GM23338 (cell line): ENCODE results near the gene MIB2. TPM values are rescaled to one million over a fixed set of nuclear protein-coding genes. Genes with fewer than 3 reads are reported as not detected.

Experiments used
- ATAC-seq: fragments of 200-7000 bp; cut with Tn5 transposase; 3 replicates; pipeline ENCODE4 v1.9.1; 2020
- DNase-seq: peaks from one replicate; pipeline ENCODE4 v3.0.0-alpha.2; 2015; ENCODE audit warnings: low spot score
- H2AFZ ChIP-seq: fragments of 200-600 bp; sonication (generic); 2 replicates; pipeline ENCODE4 v1.8.0; 2016; ENCODE audit warnings: antibody characterized with exemption, mild to moderate bottlenecking, moderate library complexity
- H3F3A ChIP-seq: fragments of 200-600 bp; sonication (generic); replicated peaks from 2 replicates; pipeline ENCODE4 v1.8.0; 2017; ENCODE audit warnings: antibody characterized with exemption, mixed run types, low read depth
- H3K27ac ChIP-seq: fragments of 200-600 bp; sonication (generic); 2 replicates; pipeline ENCODE4 v1.6.1; 2016; ENCODE audit warnings: low read depth
- H3K27me3 ChIP-seq: fragments of 200-600 bp; sonication (generic); 2 replicates; pipeline ENCODE4 v1.8.0; 2016; ENCODE audit warnings: mild to moderate bottlenecking, mixed run types, moderate library complexity; ENCODE audit not compliant: insufficient read depth
- H3K36me3 ChIP-seq: fragments of 200-600 bp; sonication (generic); 2 replicates; pipeline ENCODE4 v1.8.0; 2016; ENCODE audit warnings: mild to moderate bottlenecking; ENCODE audit not compliant: insufficient read depth
- H3K4me1 ChIP-seq: fragments of 200-600 bp; sonication (generic); 2 replicates; pipeline ENCODE4 v1.8.0; 2016; ENCODE audit warnings: mild to moderate bottlenecking, moderate library complexity; ENCODE audit not compliant: insufficient read depth
- H3K4me2 ChIP-seq: fragments of 200-600 bp; sonication (generic); 2 replicates; pipeline ENCODE4 v1.7.1; 2017; ENCODE audit warnings: mixed run types
- H3K4me3 ChIP-seq: fragments of 200-600 bp; sonication (generic); 2 replicates; pipeline ENCODE4 v1.6.1; 2016; ENCODE audit warnings: mixed run types
- H3K79me2 ChIP-seq: fragments of 200-600 bp; sonication (generic); replicated peaks from 2 replicates; pipeline ENCODE4 v1.8.0; 2017; ENCODE audit warnings: mild to moderate bottlenecking; ENCODE audit not compliant: insufficient read depth
- H3K9me2 ChIP-seq: fragments of 200-600 bp; sonication (generic); 2 replicates; pipeline ENCODE4 v1.8.0; 2017; ENCODE audit not compliant: insufficient read depth
- H4K20me1 ChIP-seq: fragments of 200-600 bp; sonication (generic); replicated peaks from 2 replicates; pipeline ENCODE4 v1.8.0; 2017; ENCODE audit warnings: mild to moderate bottlenecking; ENCODE audit not compliant: insufficient read depth
- H3K27ac Mint-ChIP-seq: 2 replicates; pipeline ENCODE4 v1.8.0; 2020; ENCODE audit warnings: inconsistent platforms, mild to moderate bottlenecking, moderate library complexity, mixed read lengths
- H3K27me3 Mint-ChIP-seq: 3 replicates; pipeline ENCODE4 v1.8.0; 2022; ENCODE audit warnings: low read depth, mild to moderate bottlenecking, moderate library complexity, mixed read lengths, inconsistent platforms; ENCODE audit not compliant: insufficient read depth, poor library complexity
- H3K36me3 Mint-ChIP-seq: 3 replicates; pipeline ENCODE4 v1.8.0; 2021; ENCODE audit warnings: low read depth, mild to moderate bottlenecking, inconsistent platforms, moderate library complexity, mixed read lengths
- H3K4me1 Mint-ChIP-seq: 3 replicates; pipeline ENCODE4 v1.8.0; 2020; ENCODE audit warnings: mild to moderate bottlenecking, inconsistent platforms, mixed read lengths
- H3K4me3 Mint-ChIP-seq: 3 replicates; pipeline ENCODE4 v1.8.0; 2021; ENCODE audit warnings: moderate library complexity, mild to moderate bottlenecking, inconsistent platforms, mixed read lengths
- H3K9me3 Mint-ChIP-seq: 3 replicates; pipeline ENCODE4 v1.8.0; 2020; ENCODE audit warnings: moderate library complexity, mild to moderate bottlenecking, inconsistent platforms, mixed read lengths
- CREB1 ChIP-seq: fragments of 250-450 bp; sonication (Bioruptor Pico); IDR thresholded peaks from 2 replicates; pipeline ENCODE4 v1.5.0; 2020; ENCODE audit warnings: low read depth, mild to moderate bottlenecking, moderate library complexity
- EZH2 ChIP-seq: fragments of 200-600 bp; sonication (generic); IDR thresholded peaks from one replicate; pipeline ENCODE4 v1.8.0; 2017; ENCODE audit warnings: antibody characterized with exemption, mild to moderate bottlenecking, low read depth; ENCODE audit not compliant: unreplicated experiment
- EZH2phosphoT487 ChIP-seq: fragments of 200-600 bp; sonication (generic); IDR thresholded peaks from one replicate; pipeline ENCODE4 v1.8.1; 2018; ENCODE audit warnings: antibody characterized with exemption; ENCODE audit not compliant: unreplicated experiment
- JUNB ChIP-seq: IDR thresholded peaks from one replicate; pipeline ENCODE4 v1.6.1; 2016; ENCODE audit warnings: antibody characterized with exemption; ENCODE audit not compliant: unreplicated experiment
- NANOG ChIP-seq: IDR thresholded peaks from 2 replicates; pipeline ENCODE4 v1.6.1; 2016; ENCODE audit warnings: antibody characterized with exemption, borderline replicate concordance
- POLR2AphosphoS5 ChIP-seq: IDR thresholded peaks from 2 replicates; pipeline ENCODE4 v1.6.1; 2016; ENCODE audit warnings: antibody characterized with exemption, low read depth
- STAT1 ChIP-seq: IDR thresholded peaks from one replicate; pipeline ENCODE4 v1.6.1; 2016; ENCODE audit warnings: antibody characterized with exemption; ENCODE audit not compliant: unreplicated experiment
- ZNF114 ChIP-seq: fragments of 250-450 bp; sonication (Bioruptor Pico); IDR thresholded peaks from 2 replicates; pipeline ENCODE4 v1.5.0; 2020; ENCODE audit warnings: mild to moderate bottlenecking, moderate library complexity
- ZNF331 ChIP-seq: fragments of 250-450 bp; sonication (Bioruptor Pico); IDR thresholded peaks from 2 replicates; pipeline ENCODE4 v1.5.0; 2020; ENCODE audit warnings: low read depth, mild to moderate bottlenecking, moderate library complexity
- polyA plus RNA-seq: library from polyadenylated mRNA; unstranded; fragments of >200 nt; fragmentation: Nextera tagmentation; extraction: Ambion mirVana; gene quantifications from 2 replicates; pipeline ENCODE4 v1.2.1, GENCODE V29; 2016
- total RNA-seq: library from RNA; depleted of rRNA; stranded (reverse); fragments of >200 nt; shearing (Covaris generic); gene quantifications from 2 replicates; pipeline ENCODE4 v1.2.3, GENCODE V29; 2014
- TF ChIP-seq, protein P1 (sequence below): IDR thresholded peaks from one replicate; pipeline ENCODE4 v1.6.1; 2018; ENCODE audit warnings: antibody characterized with exemption; ENCODE audit not compliant: unreplicated experiment
- TF ChIP-seq, protein P2 (sequence below): IDR thresholded peaks from 2 replicates; pipeline ENCODE4 v1.6.1; 2016; ENCODE audit warnings: antibody characterized with exemption
- TF ChIP-seq, protein P3 (sequence below), 2 experiments: fragments of 200-600 bp in 1 of 2; sonication (generic) in 1 of 2; conservative IDR thresholded peaks; 2 replicates each; pipeline versions ENCODE4 v1.5.1 to v1.6.1; 2016 to 2017; ENCODE audit warnings: antibody characterized with exemption in 2 of 2, low read depth in 2 of 2, mild to moderate bottlenecking in 2 of 2, moderate library complexity in 1 of 2

Gene MIB2
- total and polyA plus RNA-seq, 2 experiments from 2014 or later: 82.6 to 104 TPM

DNA sequence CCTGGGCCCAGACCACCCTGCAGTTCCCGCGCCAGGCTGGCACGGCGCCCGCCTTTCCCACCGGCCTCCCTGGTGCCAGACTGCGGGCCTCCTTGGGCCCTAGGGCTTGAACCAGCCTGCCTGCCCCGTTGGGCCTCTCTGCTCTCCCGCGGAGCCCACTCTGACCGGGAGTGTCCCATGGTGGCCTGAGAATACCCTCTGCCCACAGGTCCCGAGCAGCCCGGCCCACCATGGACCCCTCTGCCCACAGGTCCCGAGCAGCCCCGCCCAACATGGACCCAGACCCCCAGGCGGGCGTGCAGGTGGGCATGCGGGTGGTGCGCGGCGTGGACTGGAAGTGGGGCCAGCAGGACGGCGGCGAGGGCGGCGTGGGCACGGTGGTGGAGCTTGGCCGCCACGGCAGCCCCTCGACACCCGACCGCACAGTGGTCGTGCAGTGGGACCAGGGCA is 7.9 kb downstream of the MIB2 start (continued):
- TF ChIP-seq, protein P1, sequence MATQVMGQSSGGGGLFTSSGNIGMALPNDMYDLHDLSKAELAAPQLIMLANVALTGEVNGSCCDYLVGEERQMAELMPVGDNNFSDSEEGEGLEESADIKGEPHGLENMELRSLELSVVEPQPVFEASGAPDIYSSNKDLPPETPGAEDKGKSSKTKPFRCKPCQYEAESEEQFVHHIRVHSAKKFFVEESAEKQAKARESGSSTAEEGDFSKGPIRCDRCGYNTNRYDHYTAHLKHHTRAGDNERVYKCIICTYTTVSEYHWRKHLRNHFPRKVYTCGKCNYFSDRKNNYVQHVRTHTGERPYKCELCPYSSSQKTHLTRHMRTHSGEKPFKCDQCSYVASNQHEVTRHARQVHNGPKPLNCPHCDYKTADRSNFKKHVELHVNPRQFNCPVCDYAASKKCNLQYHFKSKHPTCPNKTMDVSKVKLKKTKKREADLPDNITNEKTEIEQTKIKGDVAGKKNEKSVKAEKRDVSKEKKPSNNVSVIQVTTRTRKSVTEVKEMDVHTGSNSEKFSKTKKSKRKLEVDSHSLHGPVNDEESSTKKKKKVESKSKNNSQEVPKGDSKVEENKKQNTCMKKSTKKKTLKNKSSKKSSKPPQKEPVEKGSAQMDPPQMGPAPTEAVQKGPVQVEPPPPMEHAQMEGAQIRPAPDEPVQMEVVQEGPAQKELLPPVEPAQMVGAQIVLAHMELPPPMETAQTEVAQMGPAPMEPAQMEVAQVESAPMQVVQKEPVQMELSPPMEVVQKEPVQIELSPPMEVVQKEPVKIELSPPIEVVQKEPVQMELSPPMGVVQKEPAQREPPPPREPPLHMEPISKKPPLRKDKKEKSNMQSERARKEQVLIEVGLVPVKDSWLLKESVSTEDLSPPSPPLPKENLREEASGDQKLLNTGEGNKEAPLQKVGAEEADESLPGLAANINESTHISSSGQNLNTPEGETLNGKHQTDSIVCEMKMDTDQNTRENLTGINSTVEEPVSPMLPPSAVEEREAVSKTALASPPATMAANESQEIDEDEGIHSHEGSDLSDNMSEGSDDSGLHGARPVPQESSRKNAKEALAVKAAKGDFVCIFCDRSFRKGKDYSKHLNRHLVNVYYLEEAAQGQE: no peak
- TF ChIP-seq ZNF114 (CRISPR knock-in tag) (no peak), EZH2phosphoT487 (no peak), ZNF331 (CRISPR knock-in tag) (no peak), POLR2AphosphoS5 (no peak), NANOG (no peak), CREB1 (CRISPR knock-in tag) (no peak), STAT1 (no peak), JUNB (no peak), EZH2 (no peak)
- TF ChIP-seq, protein P2, sequence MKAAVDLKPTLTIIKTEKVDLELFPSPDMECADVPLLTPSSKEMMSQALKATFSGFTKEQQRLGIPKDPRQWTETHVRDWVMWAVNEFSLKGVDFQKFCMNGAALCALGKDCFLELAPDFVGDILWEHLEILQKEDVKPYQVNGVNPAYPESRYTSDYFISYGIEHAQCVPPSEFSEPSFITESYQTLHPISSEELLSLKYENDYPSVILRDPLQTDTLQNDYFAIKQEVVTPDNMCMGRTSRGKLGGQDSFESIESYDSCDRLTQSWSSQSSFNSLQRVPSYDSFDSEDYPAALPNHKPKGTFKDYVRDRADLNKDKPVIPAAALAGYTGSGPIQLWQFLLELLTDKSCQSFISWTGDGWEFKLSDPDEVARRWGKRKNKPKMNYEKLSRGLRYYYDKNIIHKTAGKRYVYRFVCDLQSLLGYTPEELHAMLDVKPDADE: no peak

DNA sequence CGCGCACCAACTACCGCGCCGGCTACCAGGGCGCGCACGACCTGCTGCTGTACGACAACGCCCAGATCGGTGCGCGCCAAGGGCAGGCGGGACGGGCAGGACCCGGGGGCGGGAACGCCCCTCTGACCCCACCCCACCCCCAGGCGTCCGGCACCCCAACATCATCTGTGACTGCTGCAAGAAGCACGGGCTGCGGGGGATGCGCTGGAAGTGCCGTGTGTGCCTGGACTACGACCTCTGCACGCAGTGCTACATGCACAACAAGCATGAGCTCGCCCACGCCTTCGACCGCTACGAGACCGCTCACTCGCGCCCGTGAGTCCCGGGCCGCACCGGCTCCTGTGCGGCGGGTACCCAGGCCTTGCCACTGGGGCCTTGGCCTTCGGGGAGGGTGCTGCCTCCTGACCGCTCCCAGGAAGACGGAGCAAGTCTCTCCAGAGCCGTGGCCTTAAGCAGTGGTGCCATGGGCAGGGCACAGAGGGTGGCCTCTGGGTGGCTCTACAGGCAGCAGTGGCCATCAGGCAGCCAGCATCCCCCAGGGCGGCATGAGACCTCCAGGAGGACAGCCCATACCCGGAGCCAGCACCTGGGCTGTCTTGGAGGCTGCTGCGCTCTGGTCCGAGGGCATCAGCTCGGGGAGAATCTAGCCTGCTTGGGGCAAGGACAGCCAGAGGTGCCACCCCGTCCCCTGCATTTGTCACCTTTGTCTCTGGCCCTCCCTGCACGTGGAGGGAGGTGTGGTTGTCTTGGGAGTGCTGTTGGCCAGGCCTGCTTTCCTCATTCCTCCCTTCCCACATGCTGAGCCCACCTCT is 8.5 kb downstream of the MIB2 start:
- no peak for DNase-seq
- Histone ChIP-seq H3K79me2 (no peaks in the 10 kb centered on the region), H3K27ac (no peak overlapping the region), H4K20me1 (no peaks in the 10 kb centered on the region), H3K4me2 (no peak overlapping the region), H3K4me3 (no peak overlapping the region), H3K27me3 (no peaks in the 10 kb centered on the region), H3K36me3 (no peaks in the 10 kb centered on the region), H3K4me1 (no peaks in the 10 kb centered on the region), H3K9me2 (no peaks in the 10 kb centered on the region), H3F3A (0 out of 2 replicates have a peak, but pooled peaks cover 3% of the 10 kb centered on the region), H2AFZ (no peak overlapping the region)
- Mint-ChIP-seq H3K27ac (no peak overlapping the region), H3K4me3 (no peak overlapping the region), H3K9me3 (no peaks in the 10 kb centered on the region; the same call in 2 of the 3 replicates), H3K36me3 (no peaks in the 10 kb centered on the region), H3K27me3 (peaks cover 11% of the 10 kb centered on the region), H3K4me1 (no peaks in the 10 kb centered on the region; the same call in 2 of the 3 replicates)
- no peak for ATAC-seq
- TF ChIP-seq STAT1 (no peak), POLR2AphosphoS5 (no peak; the same call in 1 of the 2 replicates), CREB1 (CRISPR knock-in tag) (no peak), EZH2phosphoT487 (no peak)
- TF ChIP-seq, protein P3, sequence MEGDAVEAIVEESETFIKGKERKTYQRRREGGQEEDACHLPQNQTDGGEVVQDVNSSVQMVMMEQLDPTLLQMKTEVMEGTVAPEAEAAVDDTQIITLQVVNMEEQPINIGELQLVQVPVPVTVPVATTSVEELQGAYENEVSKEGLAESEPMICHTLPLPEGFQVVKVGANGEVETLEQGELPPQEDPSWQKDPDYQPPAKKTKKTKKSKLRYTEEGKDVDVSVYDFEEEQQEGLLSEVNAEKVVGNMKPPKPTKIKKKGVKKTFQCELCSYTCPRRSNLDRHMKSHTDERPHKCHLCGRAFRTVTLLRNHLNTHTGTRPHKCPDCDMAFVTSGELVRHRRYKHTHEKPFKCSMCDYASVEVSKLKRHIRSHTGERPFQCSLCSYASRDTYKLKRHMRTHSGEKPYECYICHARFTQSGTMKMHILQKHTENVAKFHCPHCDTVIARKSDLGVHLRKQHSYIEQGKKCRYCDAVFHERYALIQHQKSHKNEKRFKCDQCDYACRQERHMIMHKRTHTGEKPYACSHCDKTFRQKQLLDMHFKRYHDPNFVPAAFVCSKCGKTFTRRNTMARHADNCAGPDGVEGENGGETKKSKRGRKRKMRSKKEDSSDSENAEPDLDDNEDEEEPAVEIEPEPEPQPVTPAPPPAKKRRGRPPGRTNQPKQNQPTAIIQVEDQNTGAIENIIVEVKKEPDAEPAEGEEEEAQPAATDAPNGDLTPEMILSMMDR (conservative IDR thresholded peaks at IDR 0.05; ENCODE audit: low read depth in 2 of 2): no peak
